GM19397 (cell line): Measurements from ENCODE around the gene ANKRD60.

Experiments
- ATAC-seq: cut with Tn5 transposase; IDR thresholded peaks from one replicate; pipeline ENCODE4 v1.9.1; 2021; ENCODE audit warnings: mild to moderate bottlenecking, moderate library complexity; ENCODE audit not compliant: unreplicated experiment

ANKRD60 gene

DNA sequence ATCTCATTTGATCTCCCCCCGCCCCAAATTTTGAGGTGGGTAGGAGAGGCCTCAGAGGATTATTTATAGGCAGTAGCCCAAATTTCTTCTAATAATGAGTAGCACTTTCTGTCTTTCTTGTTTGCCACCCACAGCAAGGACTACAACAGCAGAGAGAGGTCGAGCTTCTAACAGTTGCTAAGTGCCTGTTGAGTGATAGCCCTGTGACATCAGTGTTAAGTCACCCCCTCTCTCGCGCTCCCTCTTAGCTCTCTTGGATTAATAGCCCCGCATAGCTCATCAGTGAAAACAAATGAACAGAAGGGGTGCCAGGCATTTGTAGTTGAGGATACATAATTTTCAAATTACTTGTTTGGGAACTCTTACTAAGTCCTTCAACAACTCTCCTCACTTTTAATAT is 3.5 kb downstream of the ANKRD60 start:
- ATAC-seq = no peak

DNA sequence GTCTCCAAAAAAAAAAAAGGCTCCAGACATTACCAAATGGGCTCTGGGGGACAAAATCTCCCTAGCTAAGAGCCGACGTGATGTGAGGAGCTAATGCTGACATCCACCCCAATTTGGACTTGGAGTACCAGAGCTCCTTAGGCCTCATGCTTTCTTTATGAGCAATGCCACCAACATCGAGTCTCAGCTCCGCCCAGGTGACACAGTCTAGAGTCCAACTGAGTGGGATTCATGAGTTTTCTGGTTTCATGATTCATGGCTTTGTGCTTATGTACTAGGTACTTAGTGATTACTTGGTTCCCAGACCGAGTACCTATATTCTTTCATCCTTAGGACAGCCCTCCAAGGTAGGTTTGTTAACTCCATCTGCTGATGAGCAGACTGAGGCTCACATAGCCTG is 4.4 kb downstream of the ANKRD60 start:
- ATAC-seq = no peak

DNA sequence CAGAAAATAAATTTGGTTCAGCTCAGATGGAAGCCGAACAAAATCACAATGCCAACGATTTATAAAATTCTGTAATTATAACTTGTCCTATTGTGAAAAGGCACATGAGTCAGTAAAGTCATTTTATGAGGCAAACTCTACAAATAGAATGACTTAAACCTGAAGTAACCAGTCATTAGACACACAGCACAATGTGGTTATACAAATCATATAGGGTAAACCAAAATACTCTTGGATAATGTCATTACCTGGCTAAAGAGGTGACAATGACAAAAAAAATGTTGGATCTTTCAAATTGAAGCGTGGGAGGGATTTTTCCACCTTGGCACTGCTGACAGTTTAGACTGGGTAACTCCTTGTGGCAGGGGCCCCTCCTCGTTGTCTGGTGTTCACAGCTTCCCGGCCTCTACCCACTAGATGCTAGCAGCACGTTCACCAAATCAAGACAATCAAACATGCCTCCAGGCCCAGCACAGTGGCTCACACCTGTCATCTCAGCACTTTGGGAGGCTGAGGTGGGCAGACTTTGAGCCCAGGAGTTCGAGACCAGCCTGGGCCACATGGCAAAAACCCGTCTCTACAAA is 5.0 kb downstream of the ANKRD60 start:
- ATAC-seq = no peak

DNA sequence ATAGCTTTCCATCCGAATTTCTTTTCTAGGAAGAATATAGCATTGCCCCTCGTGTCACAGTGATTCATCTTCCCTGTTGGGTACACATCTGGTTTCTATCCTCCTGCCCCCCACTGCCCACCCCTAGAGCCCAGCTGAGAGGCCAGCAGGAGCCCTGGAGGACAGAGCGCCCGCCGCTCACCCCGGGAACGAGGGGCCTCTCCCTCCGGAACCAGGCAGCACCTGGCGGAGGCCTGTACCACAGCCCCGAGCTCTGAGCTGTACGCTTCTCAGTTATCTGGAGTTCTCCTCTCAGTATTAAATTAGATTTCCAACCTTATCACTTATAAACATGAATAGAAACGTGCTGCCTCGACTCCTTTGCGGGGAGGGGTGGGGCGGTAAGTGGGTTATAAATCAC is 6.0 kb downstream of the ANKRD60 start:
- no peak for ATAC-seq

DNA sequence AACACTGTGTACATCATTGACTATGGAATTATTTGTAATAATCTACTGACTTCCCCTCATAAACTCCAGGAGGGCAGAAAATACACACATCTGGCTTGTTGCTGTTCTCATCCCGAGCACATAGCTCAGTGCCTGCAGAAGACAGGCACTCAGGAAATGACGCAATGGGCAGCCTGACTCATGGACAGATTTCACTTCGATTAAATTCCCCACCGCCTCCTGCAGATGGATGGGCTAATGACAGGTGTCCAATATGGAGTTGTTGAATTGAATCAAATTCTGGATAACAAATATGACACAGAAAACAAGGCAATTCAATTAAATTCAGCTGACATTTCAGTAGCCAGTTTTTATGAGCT is 9.1 kb downstream of the ANKRD60 start:
- ATAC-seq = no peak

DNA sequence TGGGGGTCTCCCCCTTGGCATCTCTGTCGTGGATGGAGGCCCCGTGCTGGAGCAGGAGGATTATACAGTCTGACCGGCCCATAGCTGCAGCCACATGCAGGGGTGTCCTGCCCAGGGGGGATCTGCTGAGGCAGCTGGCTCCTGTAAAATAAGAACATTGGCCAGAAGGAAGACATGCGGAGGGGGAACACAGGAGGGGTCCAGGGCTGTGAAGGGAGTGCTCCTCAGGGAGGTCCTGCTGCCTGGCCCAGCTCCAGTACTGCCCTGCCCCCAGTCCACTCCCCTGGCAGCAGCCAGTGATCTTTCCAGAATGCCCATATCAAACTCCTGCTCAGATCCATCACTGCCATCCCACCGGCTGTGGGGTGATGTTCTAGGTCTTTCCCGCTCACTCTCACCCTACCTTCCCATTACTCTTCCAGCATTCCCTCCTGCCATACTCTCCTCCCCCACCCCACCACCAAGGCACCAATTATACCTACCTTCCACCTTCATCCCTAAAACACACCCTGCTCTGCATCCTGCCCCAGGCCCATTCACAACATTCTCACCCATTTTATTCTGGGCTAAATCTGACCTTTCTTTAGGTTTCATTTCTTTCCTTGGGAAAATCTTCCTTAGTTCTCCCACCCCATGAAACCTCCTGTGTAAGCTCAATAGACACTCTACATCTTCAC is 9.7 kb downstream of the ANKRD60 start:
- no peak for ATAC-seq

DNA sequence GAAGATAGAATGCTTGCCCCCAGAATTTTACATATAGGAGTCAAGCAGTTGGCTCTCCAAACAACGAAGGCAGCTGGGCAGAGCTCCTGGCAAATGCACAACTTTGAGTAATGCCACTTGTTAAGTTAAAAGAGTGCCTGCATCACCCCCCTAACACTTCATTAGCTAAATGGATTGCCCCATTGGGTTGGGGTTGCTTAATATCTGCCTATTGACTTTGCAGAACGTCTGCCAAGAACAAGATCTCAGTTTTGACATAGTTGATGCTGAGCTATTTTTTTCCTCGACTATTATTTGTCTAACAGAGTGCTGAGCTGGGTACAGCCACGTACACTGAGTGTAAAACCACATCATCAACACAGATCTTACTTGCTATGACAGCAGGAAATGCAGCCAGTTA is 12.1 kb downstream of the ANKRD60 start:
- no peak for ATAC-seq

DNA sequence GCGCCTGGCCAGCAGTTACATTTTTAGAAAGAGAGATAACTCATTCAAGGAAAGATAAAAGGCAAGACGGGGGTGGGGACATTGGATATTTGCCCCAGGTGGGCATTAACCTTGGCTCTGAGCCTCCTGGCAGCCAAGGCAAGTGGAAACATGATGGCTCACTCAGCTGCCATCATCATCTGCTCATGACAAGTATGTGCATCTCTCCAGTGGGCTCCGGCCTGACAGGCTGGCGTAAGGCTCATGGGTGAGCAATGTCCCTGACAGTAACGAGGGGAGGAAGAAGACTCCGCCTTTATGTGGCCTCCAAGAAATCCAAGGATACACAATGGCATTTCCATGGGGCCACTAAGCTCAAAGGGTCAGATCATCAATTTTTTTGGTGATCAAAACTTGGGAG is 13.3 kb downstream of the ANKRD60 start:
- ATAC-seq = no peak

DNA sequence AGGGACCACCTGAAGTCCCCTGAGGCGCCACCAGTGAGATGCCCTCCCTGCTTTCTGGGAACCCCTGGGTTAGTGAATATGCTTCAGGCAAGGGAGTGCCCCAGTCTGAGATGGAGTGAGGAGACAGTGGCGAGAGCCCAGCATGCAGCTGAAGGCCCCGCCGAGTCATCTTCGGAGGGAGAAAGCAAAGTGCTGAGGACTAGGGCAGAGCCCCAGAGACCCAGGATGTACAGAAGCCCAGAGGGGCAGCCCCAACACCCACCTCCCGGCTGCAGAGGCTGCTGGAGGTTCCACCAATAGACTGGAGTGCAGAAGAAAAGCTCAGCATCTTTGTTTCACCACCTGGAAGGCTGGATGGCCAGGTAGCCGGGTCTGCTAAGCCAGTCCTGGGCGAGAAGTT is 14.1 kb downstream of the ANKRD60 start:
- no peak for ATAC-seq

DNA sequence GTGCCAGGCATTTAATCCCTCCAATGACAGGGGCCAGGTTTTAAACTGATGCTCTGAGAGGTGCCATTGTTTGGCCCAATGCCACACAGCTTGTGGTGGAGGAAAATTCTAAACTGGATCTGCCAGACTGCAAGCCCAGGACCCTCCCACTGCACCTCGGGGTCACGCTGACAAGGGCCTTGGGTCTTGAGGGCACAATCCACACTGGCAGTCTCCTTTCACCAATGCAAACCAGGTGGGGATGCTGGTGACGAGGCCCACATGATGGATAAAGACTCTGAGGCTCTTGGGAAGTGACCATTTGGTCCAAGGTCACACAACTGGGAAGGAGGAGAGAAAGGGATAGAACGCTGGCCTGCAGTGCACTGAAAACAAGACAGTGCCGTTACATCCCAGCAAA is 14.7 kb downstream of the ANKRD60 start:
- no peak for ATAC-seq

DNA sequence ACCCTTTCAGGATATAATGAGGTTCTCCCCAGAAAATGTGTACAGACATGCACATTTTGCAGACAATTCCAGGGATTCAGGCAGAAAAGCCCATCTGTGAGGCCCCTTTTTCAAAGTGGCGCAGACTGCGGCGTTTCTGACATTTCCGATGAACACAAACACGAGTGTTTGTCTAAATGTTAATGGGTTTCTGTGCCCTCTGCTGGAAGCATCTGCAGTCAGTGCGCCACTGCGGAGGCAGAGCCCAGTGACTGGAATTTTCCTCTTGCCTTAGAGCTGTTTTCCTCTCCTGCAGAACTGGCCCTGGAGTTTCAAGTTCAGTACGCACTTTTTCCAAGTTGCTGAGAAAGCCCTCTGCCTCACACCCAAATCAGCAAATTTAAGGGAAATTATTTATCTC is 15.3 kb downstream of the ANKRD60 start:
- ATAC-seq = no peak

DNA sequence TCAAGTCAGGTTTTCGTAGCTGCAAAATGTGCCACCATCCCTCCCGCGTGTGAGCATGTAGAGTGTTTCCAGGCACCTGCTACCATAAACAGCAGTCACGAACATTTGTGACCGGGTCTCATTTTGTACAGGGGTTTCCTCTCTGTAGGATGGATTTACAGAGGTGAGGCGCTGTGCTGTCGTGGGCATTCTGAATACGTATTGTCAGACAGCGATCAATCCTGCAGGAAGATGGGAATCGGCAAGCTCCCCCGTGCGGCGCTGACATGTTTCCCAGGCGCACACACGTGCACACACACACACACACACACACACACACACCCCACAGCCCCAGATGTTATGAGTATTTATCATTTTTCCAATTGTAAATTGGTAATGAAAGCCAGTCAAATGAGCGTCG is 15.8 kb downstream of the ANKRD60 start:
- ATAC-seq = no peak

DNA sequence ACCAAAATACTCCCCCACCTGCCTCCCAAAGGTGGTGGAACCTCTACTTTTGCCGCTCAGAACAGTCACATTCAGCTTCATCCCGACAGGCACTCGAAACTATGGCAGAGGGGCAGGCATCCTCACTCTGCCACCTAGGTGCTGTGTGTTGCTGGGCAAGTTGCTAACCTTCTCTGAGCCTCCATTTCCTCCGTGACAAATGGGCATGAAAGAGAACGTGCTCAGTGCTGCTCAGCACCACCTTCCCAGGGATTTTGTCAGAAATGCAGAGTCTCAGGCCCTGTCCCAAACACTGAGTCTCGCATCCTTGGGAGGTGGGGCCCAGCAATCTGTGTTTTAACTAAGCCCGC is 18.1 kb downstream of the ANKRD60 start:
- no peak for ATAC-seq

DNA sequence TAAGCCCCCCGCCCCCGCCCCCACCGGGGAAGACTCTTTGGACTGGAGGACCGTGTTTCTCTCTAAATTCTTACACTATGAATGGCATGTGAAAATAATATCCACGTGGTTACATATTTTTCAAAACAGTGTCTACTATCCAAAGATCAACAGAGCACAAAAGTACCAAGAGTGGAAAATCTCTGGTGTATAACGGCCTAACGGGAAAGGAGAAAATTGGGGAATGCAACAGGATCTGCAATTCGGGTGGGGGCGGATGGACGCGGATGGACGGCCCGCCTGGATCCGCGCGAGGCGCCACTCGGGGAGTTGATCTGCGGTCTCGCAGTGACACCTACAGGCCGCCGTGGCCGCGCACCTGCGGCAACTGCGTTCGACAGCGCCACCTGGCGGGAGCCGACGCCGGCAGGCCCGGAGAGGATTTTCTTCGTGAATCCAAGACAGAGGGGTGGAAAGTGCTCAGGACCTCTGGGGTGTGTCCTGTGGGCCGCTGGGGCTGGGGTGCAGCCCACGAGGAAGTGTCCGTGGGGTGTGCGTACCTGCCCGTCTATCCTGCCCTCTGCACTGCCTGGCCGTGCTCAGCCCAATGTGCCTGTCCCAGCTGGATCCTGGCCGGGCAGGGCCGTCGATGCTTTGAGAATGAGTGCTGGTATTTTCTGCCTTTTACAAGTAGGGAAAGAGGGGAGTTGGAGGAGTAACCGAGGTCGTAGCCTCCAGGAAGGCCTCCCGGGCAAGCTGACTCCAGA is 18.6 kb downstream of the ANKRD60 start:
- ATAC-seq = no peak

DNA sequence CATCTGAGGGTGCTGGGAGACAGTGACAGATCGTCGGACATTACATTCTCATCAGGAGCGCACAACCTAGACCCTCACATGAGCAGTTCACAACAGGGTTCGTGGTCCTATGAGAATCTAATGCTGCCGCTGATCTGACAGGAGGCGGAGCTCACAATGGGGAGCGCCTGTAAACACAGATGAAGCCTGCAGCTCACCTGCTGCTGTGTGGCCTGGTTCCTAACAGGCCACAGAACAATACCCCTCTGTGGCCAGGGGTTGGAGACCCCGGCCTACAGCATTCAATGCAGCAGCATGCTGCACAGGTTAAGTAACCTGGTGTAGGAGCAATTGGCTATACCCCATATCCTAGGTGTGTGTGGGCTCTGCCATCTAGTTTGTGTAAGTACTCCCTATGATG is 19.5 kb downstream of the ANKRD60 start:
- no peak for ATAC-seq

DNA sequence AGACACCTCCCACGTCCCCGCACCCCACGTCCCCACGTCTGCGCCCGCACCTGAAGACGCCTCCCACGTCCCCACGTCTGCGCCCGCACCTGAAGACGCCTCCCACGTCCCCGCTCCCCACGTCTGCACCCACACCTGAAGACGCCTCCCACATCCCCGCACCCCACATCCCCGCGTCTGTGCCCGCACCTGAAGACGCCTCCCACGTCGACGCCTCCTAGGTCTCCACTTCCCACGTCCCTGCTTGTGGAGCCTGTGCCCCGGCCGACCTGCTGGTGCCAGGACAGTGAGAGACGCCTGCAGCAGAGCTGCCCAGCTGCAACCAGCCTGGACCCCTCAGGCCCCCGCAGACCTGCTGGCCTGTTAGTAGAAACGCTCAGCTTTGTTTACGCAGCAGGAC is 22.6 kb downstream of the ANKRD60 start:
- ATAC-seq = no peak

DNA sequence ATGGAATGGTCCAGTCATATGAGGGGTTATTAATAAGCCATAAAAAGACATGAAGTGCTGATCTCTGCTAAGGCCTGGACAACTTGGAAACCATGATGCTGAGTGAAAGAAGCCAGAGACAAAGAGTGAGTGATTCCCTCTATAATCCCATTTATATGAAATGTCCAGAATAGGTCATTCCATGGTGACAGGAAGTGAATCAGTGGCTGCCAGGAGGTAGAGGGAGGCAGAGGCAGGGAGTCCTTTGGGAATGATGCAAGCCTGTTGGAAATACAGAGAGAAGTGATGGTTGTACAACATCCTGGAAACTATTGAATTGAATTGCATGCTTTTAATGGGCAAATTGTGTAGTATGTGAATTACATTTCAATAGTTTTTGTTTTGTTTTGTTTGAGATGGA is 26.4 kb downstream of the ANKRD60 start:
- no peak for ATAC-seq

DNA sequence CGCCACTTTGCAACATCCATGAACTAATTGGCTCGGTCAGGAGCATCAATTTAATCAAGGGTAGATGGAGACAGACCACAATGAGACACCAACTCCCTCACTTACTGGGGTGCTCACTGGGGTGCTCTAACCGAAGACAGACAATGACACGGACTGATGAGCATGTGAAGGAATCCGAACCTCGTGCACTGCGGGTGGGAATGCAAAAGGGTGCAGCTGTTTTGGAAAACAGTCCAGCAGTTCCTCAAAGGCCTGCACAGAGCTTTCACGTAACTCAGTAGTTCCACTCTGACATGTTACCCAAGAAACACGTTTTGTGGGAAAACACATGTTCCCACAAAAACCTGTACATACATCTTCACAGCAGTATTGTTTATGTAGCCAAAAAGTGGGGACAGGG is 26.8 kb downstream of the ANKRD60 start:
- ATAC-seq = no peak

DNA sequence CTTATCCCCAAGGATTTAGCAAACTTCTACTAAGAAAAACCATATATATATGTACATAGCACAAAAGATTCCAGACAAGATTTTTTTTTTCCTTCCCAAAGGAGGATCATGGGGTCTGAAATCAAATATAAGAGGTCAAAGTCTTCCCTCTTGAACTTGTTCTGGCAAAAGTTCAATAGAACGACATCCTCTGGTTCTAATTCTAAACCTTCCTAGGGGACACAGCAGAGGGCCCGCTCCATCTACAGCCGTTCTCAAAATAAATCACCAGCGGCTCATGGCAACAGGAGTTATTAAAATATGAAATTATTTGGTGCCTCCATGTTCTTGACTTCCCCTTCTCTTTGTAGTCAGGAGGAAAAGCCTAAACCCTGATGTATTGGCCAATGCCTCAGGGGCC is 29.0 kb downstream of the ANKRD60 start:
- no peak for ATAC-seq

DNA sequence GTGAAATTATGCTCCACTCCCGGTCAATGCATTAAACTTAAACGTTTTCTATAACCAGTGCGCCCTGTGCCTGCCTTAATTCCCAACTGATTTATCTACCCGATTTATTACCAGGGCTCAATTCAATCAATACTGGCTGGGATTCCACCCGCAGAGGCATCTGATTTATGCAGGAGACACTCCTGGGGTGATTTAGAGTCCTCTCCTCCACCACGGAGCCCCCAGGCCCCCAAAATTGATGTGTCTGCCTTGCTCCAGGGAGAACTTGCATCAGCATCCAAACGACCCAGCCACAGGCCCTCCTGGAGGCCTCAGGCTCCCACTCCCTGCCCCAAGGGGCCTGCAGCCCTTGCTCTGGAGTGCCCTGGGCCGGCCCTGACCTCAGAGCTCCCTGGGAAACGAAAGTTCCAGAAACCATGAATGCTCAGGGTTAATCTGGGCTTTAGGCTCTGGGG is 29.5 kb downstream of the ANKRD60 start:
- no peak for ATAC-seq

DNA sequence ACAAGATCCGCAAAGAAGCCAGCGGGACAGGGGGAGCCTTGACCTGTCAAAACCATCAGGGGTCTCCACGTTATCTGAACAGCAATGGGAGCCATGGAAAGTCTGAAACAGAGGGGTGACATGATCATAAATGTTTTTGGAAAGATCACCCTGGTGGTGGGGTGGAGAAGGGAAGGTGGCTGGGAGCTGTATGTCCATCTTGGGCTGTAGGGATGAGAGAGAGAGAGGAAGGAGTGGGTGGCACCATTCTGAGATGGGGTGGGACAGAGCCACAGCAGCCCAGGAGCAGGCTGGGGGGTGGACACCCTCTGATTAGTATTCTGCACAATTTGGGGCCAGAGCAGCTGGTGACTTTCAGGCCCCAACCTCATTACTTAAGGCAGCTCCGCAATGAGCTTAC is 30.1 kb downstream of the ANKRD60 start:
- ATAC-seq = no peak

DNA sequence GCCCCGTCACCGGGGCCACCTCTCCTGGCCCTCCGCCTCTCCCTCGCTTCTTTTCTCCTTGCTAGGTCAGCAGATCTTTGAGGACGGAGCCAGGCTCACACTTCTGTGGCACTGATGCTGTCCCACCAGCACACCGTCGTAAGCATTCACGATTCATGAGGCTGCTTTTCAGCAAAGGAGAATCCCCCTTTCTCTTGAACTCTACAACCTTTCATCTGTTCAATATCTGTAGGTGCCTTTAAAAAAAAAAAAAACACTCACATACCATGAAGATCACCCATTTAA is 31.3 kb downstream of the ANKRD60 start:
- ATAC-seq = no peak
